SK-N-SH (cell line): ENCODE measurements around the gene SERPINC1.

Experiments
- CTCF ChIP-seq: fragments of 200-600 bp; sonication (generic); IDR thresholded peaks from 2 replicates; pipeline ENCODE4 v1.6.1; 2017; ENCODE audit warnings: antibody characterized with exemption, mild to moderate bottlenecking, moderate library complexity
- JUND ChIP-seq: IDR thresholded peaks from 2 replicates; pipeline ENCODE4 v1.4.0; 2012
- YY1 ChIP-seq: IDR thresholded peaks from 2 replicates; pipeline ENCODE4 v1.4.0; 2012; ENCODE audit warnings: low read depth, mild to moderate bottlenecking

GRCh38 chr1:173886746-173887611 lies 30.1 kb downstream of the SERPINC1 start:
- TF ChIP-seq JUND, result no peak
- TF ChIP-seq YY1, result no peak
- TF ChIP-seq CTCF, result no peak
